Sigmoid colon (tissue), 3 donors: ENCODE measurements around the gene LRP1B.

ENCODE experiments used
- CTCF ChIP-seq, 4 experiments: fragments of 450-650 bp in 3 of 4; fragments of 200-600 bp in 1 of 4; IDR thresholded peaks; one replicate each; pipeline ENCODE4 v1.5.1; 2016 to 2019; ENCODE audit warnings: antibody characterized with exemption in 4 of 4, mild to moderate bottlenecking in 3 of 4, moderate library complexity in 2 of 4
- POLR2A ChIP-seq, 2 donors: fragments of 450-650 bp; IDR thresholded peaks; one replicate each; pipeline ENCODE4 v1.6.1; 2016; ENCODE audit warnings: antibody characterized with exemption in 2 of 2, mild to moderate bottlenecking in 2 of 2, moderate library complexity in 2 of 2

- no peak for TF ChIP-seq CTCF (IDR thresholded peaks at IDR 0.05)
- TF ChIP-seq POLR2A (IDR thresholded peaks at IDR 0.05): no peak
Measured at GRCh38 chr2:141517180-141517851, 613.5 kb downstream of the LRP1B start.
